SK-N-SH (cell line): ENCODE measurements around the gene NR5A2.

ENCODE experiments used
- FOXJ3 ChIP-seq: sonication (generic); formaldehyde crosslinking; IDR thresholded peaks from 2 replicates; pipeline ENCODE4 v1.5.1; 2020; ENCODE audit warnings: mild to moderate bottlenecking, missing genetic modification reagents
- GATA2 ChIP-seq: sonication (generic); formaldehyde crosslinking; IDR thresholded peaks from 2 replicates; pipeline ENCODE4 v1.5.0; 2020; ENCODE audit warnings: mild to moderate bottlenecking, missing genetic modification reagents
- MAX ChIP-seq: IDR thresholded peaks from 2 replicates; pipeline ENCODE4 v1.4.0; 2012; ENCODE audit warnings: low read depth
- USF2 ChIP-seq: fragments of 150-350 bp; IDR thresholded peaks from 2 replicates; pipeline ENCODE4 v1.6.1; 2017; ENCODE audit warnings: antibody characterized with exemption, low read length, low read depth, borderline replicate concordance

DNA sequence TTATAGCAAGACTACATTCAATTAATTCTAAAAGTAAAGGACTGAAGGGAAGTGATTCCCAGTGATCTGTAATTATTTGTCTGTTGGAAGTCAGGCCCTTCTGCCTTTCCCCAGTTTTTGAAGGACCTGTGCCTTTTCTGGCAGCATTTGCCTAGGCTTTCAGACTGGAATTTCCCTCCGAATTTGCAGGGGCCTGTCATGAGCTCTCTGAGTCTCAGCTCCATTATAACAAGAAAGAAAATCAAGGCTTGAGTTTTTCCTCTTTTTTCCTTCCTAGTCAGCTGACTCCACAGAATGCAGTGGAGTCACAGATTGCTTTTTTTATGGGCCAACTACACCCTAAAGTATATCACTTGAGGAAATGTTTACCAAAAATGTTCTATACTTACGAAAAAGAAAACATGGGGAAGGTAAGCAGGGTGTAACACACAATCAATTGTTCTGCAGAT is 1.1 kb downstream of the NR5A2 start:
- TF ChIP-seq MAX (no peak), USF2 (no peak), FOXJ3 (CRISPR knock-in tag) (no peak), GATA2 (no peak)
